NCI-H524 (cell line): ENCODE data around the gene DAZAP1.
"Not testable (repeated sequence)": the region's sequence is repeated elsewhere in the genome, so short reads cannot be mapped to it uniquely, and the experiment has no call there.

Experiments used
- DNase-seq, 2 experiments: peaks; one replicate each; lab custom pipeline; 2025; lab: John Stamatoyannopoulos, UW

Gene DAZAP1

GRCh38 chr19:1474011-1474764 lies 66.8 kb downstream of the DAZAP1 start:
- no peak for DNase-seq

- DNase-seq: no peak
Measured at GRCh38 chr19:1474765-1475351, 67.5 kb downstream of the DAZAP1 start.

DNA sequence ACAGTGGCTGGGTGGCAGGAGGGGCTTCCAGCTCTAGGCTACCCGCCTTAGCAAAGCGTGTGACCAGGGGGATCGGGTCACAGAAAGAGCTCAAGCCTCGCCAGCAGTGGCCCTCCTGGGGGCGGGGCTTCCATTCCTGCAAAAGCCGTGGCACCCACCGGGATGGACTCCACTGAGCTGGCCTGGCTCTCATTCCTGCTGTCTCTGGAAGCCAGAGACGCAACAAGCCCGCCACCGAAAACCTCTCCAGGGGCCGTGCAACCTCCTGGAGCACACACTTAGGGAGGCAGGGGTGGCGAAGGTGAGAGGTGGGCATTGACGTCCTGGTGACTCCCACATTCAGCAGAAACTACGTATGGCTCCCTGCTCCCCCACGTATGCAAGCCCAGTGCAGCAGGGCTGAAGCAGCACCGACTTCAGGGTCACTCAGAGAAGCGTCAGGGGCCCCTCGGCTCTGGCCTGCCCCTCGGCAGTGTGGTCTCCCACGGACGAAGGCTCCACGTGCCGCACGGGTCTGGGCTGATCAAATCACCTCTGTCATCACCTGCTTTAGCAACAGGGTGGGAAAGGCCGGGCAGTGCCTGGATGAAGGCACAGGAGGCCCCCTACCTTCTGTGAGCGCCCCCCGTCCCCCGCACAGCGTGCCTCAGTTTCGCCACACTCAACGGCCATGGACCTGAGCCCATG lies 68.5 kb downstream of the DAZAP1 start:
- no peak for DNase-seq

- DNase-seq: not testable (repeated sequence)
Measured at GRCh38 chr19:1477056-1477455, 69.7 kb downstream of the DAZAP1 start.

GRCh38 chr19:1478934-1479707 lies 71.7 kb downstream of the DAZAP1 start, which contains the start of gene C19orf25:
TSS of gene C19orf25 (minus strand) at chr19:1479215. CDS start at chr19:1478903, 312 bp downstream.
- DNase-seq: peak; percentile 89 to 96

DNA sequence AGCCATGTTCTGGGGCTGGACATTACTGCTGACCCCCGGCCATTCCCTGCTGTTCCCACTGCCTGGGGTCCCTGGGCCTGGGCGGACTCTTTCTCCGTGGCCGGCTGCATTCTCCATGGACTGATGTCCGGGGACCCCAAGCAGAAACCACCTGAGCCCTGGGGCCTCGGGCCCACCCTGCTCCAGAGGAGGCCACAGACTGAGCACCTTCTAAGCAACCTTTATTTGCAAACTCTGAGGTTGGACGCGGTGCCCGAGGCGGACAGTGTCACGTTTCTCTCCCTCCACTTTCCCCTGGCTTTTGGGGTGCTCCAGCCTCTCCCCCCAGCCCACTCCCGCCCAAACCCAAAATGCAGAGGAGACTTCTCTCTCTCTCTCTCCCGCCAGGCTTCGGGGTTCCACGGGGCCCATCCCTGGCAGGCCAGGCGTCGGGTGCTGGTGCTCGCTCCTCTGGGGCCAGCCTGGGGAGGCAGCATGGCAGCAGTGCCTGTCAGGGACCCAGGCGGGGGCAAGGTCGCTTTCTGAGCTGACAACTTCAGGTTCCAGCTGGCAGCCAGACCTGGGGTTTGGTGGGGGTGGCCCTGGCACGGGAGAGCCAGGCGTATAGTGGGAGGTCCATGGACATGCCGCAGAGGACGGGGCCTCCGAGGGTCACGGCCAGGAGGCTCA lies 74.0 kb downstream of the DAZAP1 start:
- no peak for DNase-seq

GRCh38 chr19:1481893-1482360 lies 74.5 kb downstream of the DAZAP1 start:
- peak in 1 of 2 experiments; percentile 50 for DNase-seq

DNA sequence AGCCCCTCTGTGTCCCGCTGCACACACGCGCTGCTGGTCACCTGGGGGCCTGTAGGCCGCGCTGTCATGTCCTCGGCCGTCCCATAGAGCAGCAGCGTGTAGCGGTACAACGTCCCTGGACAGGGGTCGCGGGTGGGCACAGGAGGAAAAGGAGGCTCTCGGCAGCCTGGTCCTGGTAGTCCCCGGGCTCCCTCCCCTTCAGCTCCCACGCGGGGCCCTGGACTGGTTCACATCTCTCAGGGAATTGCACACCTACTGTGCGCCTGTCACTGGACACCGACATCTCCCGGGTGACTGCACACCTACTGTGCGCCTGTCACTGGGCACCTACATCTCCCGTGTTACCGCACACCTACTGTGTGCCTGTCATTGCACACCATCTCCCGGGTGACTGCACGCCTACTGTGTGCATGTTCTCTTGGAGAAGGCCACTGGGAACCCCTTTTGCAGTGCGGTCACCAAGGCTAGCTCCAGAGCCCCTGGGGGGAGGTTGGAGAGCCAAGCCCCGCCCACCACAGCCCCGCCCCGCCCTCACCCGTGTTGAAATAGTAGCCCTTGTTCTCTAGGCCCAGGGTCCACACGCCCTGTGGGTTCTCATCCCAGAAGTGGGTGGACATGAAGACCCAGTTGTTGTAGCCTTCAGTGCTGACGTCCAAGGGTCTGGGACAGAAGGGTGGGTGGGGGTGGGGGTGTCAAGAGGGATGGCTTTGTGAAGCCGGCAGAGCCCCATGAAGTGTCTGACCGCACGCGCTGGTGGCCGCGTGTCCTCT lies 75.2 kb downstream of the DAZAP1 start:
- DNase-seq: no peak

- no peak for DNase-seq
Measured at GRCh38 chr19:1483131-1483978, 76.0 kb downstream of the DAZAP1 start.

DNA sequence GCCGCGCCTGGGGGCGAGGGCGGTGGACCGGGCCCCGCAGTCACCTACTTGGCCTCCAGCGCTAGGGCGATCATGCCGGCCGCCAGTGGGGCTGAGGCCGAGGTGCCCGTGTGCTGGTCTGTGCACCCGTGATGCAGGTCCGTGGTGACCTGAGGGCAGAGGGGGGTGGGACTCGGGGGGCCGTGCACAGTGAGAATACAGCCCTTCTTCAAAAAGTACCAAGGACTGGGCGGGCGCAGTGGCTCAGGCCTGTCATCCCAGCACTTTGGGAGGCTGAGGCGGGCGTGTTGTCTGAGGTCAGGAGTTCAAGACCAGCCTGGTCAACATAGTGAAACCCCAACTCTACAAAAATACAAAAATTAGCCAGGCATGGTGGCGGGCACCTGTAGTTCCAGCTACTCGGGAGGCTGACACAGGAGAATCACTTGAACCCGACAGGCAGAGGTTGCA lies 76.6 kb downstream of the DAZAP1 start:
- no peak for DNase-seq
